Measurements from ENCODE around the gene FMNL1.
A peak's percentile ranks its signal among the peaks of the same experiment; 100 is the strongest.

Gene FMNL1

DNA sequence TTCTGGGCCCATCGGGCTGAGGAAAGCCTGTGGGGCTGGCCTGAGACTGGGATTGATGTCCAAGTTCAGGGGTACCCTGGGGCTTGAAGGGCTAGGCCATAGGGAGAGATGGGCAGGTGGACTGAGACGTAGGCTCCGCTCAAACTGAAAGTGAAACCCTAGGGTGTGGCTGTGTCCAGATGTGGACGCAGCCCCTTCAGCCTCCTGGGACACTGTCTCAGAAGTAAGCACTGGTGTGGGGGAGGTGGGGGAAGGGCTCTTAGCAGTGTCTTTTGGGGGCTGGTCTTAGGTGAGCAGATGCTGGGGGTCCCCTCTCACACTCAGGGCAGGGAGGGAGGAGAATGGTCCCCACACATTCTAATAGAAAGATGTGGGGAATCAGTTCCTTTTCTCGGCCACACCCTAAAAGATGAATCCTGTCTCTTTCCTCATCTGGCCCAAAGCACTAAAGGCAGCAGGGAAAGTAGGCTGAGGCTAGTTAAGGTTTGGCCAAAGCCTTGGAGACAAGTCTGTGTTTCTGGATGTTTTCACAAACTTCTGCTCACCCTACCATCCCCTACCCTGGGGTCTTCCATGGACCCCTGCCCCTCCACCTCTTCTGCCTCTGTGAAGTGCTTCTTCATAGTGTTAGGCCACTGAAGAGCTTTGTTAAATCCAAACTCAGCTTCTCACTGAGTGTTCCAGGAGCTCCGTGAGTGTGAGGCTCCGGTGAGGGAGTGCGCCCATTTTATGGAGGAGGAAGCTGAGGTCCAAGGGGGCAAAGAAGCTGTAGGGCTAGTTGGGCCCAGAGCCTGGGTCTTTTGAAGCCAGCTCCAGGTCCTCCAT lies 5.6 kb downstream of the FMNL1 start:
- peak overlapping the region; percentile 79 for H3K4me3 ChIP-seq (ENCODE audit: low read depth, low read length)

DNA sequence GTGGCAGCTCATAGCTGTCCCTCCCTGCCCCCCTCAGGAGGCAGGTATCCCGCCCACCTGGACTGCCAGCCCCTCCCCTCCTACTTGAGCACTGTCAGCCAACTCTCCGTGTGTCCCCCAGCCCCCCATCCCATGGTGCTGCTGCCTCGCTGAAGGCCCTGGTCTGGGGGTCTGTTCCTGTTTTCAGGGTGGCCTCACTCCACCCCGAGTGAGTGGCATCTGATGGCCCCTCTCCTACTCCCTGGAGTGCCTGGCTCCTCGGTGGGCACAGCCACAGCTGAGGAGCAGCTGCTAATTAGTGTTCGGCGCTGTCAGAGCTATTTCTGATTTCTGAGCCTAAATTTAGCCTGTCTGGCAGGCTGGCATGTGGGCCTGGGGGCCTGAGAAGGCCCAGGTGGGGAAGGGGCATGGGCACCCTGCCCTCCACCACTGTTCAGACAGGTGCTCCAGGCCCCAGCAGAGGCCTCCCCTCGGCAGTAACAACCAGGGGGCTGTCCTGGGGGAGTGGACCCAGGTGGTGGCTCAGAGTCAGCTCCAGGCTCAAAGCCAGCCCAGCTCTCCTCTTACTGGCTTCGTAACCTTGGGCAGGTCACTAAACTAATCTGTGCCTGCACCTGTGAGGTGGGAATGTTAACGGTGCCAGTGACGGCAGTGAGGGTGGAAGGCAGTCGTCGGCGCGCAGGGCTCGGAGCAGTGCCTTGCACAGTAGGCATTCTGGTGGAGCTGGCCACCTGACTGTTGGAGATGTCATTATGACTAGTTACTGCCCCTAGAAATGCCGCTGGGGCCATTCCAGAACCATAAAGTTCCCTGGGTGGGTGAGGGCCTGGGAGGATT lies 6.5 kb downstream of the FMNL1 start:
- TF ChIP-seq, protein P1, sequence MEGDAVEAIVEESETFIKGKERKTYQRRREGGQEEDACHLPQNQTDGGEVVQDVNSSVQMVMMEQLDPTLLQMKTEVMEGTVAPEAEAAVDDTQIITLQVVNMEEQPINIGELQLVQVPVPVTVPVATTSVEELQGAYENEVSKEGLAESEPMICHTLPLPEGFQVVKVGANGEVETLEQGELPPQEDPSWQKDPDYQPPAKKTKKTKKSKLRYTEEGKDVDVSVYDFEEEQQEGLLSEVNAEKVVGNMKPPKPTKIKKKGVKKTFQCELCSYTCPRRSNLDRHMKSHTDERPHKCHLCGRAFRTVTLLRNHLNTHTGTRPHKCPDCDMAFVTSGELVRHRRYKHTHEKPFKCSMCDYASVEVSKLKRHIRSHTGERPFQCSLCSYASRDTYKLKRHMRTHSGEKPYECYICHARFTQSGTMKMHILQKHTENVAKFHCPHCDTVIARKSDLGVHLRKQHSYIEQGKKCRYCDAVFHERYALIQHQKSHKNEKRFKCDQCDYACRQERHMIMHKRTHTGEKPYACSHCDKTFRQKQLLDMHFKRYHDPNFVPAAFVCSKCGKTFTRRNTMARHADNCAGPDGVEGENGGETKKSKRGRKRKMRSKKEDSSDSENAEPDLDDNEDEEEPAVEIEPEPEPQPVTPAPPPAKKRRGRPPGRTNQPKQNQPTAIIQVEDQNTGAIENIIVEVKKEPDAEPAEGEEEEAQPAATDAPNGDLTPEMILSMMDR (IDR thresholded peaks at IDR 0.05; ENCODE audit: borderline replicate concordance, insufficient read depth, low read depth, low read length) = no peak
- H3K4me3 ChIP-seq (ENCODE audit: low read depth, low read length) = peak overlapping the region; percentile 1

More for the DNA sequence above, 5.6 kb downstream of the FMNL1 start:
- TF ChIP-seq, protein P1 (IDR thresholded peaks at IDR 0.05; ENCODE audit: borderline replicate concordance, insufficient read depth, low read depth, low read length) = no peak

DNA sequence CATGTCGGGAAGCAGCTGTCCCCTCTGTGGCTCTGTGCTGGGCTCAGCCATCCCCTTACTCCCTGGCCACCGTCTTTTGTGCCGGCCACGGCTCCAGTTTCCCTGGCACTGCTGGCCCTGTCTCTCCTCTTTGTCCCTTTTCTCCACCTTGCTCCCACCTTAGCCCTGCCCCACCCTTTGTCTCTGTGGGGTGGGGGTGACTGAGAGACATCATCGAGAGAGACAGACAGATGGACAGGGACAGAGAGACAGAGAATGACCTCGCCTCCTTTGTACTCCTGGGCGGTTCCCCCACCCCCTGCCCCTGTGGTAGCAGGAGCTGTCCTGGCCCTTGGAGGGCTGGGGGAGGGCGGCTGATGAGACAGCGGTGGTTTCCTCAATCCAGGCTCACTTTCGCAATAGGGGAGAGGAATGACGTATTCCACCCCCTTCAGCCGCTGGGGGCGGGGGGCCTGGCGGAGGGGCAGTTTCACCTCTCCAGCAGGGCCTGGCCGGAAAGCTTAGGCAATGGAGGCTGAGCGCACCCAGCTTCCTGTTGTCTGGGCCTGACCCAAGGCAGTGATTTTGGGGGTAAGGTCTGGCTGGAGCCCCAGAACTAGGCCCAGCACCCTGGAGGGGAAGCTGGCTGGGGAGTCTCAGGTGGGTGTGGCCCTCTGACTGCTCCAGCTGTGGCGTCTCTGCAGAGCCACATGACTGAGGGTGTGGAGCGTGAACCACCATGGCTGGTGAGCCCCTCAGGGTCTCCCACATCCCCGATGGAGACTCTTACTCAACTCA lies 7.3 kb downstream of the FMNL1 start:
- H3K4me3 ChIP-seq (ENCODE audit: low read depth, low read length) = peak overlapping the region; percentile 1
- TF ChIP-seq, protein P1 (IDR thresholded peaks at IDR 0.05; ENCODE audit: borderline replicate concordance, insufficient read depth, low read depth, low read length) = no peak

DNA sequence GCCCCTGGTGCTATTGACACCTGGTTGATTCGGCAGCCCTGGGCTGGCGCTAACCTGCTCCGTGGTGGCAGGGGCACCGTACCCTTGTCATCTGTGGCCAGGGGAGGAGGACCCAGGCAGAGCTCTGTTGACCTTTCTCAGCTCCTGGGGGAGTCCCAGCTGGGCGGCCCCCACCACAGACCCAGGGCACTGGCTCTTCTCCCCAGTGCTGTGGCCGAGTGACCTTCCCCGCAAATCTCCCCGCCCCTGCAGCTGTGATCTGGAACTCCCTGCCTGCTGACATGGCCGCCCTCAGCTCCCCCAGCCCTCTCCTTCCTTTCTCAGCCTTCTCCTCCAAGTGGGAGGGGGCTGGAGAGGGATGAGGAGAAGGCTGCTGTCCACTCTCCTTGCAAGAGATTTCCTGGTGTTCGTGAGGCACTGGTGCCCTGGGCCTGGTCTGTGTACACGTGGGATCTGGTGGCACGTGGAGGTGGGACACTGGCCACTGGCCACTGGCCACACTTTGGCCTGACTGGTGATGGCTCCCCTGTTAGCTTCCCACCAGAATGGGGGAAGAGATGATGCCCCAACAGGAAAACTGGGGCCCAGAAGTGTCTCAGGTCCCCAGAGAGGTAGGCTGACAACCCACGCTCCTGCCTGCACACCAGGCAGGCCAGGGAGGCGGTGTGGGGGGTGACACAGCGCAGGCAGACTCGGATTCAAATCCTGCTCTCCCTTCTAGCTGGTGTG lies 8.2 kb downstream of the FMNL1 start:
- no peak overlapping the region for H3K4me3 ChIP-seq (ENCODE audit: low read depth, low read length)
- TF ChIP-seq, protein P1 (IDR thresholded peaks at IDR 0.05; ENCODE audit: borderline replicate concordance, insufficient read depth, low read depth, low read length) = no peak

DNA sequence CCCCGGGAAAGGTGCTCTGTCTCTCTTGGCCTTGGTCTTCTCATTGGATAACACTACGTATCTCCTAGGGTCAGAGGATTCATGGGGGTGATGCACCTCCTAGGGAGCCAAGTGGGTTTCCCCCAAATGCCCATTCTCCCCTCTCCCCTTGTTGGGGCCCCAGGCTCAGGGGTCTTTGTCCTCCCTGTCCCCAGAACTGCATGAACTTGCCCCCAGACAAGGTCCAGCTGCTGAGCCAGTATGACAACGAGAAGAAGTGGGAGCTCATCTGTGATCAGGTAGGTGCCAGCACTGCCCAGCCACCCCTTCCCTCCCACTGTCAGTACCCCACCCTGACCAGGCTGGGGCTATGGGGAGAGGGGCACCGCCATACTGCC lies 8.7 kb downstream of the FMNL1 start:
- TF ChIP-seq, protein P1 (IDR thresholded peaks at IDR 0.05; ENCODE audit: borderline replicate concordance, insufficient read depth, low read depth, low read length) = no peak

DNA sequence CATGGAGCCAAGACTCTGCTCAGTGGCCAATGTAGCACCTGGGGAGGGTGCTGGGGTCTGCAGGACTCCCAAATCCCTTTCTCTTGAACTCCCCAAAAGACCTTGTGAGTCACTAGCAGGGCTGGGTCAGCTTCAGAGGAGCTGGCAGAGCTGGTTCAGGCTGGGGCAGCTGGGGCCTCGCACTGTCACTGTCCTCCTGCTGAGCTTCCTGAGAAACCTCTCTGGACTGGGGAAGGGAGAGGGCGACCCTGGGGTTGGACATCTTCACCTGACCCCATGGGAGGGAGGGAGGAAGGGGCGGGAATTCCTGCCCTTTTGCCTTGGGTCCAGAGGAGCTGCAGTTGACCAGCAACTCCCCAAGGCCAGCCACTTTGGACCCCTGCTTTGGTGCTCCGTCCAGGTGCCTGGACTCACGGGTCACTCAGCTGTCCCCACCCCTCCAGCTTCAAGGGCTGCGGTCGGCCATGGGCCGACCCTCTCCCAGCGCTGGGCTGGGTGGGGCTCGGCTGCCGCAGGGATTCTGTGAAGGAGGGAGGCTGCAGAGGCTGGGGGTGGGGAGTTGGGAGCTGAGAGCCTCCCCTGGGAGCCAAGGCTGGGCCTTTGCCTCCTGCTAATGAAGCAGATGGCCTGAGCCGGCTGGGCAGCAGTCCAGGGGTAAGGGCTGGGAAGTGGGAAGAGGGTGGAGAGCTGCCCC lies 9.2 kb downstream of the FMNL1 start:
- TF ChIP-seq, protein P1 (IDR thresholded peaks at IDR 0.05; ENCODE audit: borderline replicate concordance, insufficient read depth, low read depth, low read length) = no peak
- H3K4me3 ChIP-seq (ENCODE audit: low read depth, low read length) = no peak overlapping the region

More for the DNA sequence above, 8.7 kb downstream of the FMNL1 start:
- H3K4me3 ChIP-seq (ENCODE audit: low read depth, low read length) = no peak overlapping the region
